Heart right ventricle (tissue), 16 donors: ENCODE data around the gene PLEKHG3. TPM values are rescaled to one million over a fixed set of nuclear protein-coding genes. Genes with fewer than 3 reads are reported as not detected.
A peak's percentile ranks its signal among the peaks of the same experiment; 100 is the strongest.

Source experiments
- ATAC-seq, 8 donors: fragments of 200-7000 bp; cut with Tn5 transposase; one replicate each; pipeline ENCODE4 v1.9.1; 2020; ENCODE audit warnings: mild to moderate bottlenecking in 8 of 8, moderate library complexity in 8 of 8, moderate number of reproducible peaks in 1 of 8
- DNase-seq, 2 donors: peaks; one replicate each; pipeline ENCODE4 v3.0.0-alpha.2; 2020
- H3K27ac ChIP-seq, 10 donors: fragments of 200-600 bp; sonication (generic) in 2 of 10; one replicate each; pipeline versions ENCODE4 v1.5.0 to v1.8.0; 2020 to 2022; ENCODE audit warnings: mild to moderate bottlenecking in 3 of 10
- H3K27me3 ChIP-seq, 7 donors: fragments of 200-600 bp; one replicate each; pipeline ENCODE4 v1.8.0; 2021 to 2022; ENCODE audit warnings: mild to moderate bottlenecking in 2 of 7
- H3K36me3 ChIP-seq, 9 donors: fragments of 200-600 bp; sonication (generic) in 1 of 9; one replicate each; pipeline versions ENCODE4 v1.5.0 to v1.8.0; 2020 to 2022; ENCODE audit warnings: mild to moderate bottlenecking in 2 of 9
- H3K4me1 ChIP-seq, 9 donors: fragments of 200-600 bp; sonication (generic) in 1 of 9; one replicate each; pipeline versions ENCODE4 v1.5.0 to v1.8.0; 2020 to 2022; ENCODE audit warnings: mild to moderate bottlenecking in 4 of 9
- H3K4me3 ChIP-seq, 10 donors: fragments of 200-600 bp; sonication (generic) in 2 of 10; one replicate each; pipeline versions ENCODE4 v1.5.0 to v1.8.0; 2020 to 2022; ENCODE audit warnings: mild to moderate bottlenecking in 7 of 10, moderate library complexity in 2 of 10
- H3K9me3 ChIP-seq, 11 donors: fragments of 200-600 bp in 10 of 11; sonication (generic) in 2 of 11; one replicate each; pipeline versions ENCODE4 v1.5.0 to v1.8.0; 2013 to 2022; ENCODE audit warnings: mild to moderate bottlenecking in 2 of 11, control low read depth in 1 of 11, moderate library complexity in 1 of 11
- CTCF ChIP-seq, 9 donors: fragments of 200-600 bp; sonication (generic) in 2 of 9; IDR thresholded peaks; one replicate each; pipeline versions ENCODE4 v1.5.0 to v1.8.0; 2021 to 2022; ENCODE audit warnings: antibody characterized with exemption in 9 of 9, mild to moderate bottlenecking in 5 of 9, moderate library complexity in 1 of 9
- WGBS, 2 donors: extraction: QIAGEN DNeasy Blood & Tissue Kit; methylation state at CpG; one replicate each; pipeline ENCODE4 v1.1.7; 2013; ENCODE audit warnings: inconsistent platforms in 1 of 2; 5-methylcytosine and 5-hydroxymethylcytosine counted together
- intact Hi-C, 10 donors: fragments of 100-400 bp; cut with DNase I; formaldehyde crosslinking; loops; one replicate each; pipeline versions ENCODE4 v1.11.1 to v1.14.2; 2022
- polyA plus RNA-seq, 2 donors: library from polyadenylated mRNA; stranded (reverse); fragments of 200-250 nt; gene quantifications; one replicate each; pipeline ENCODE4 v1.2.3, GENCODE V29; 2013
- total RNA-seq, 10 donors: library from RNA; stranded (reverse); fragmentation: NEBNext Ultra II Directional in 3 of 10; extraction: Animal tissue kit (Norgen Biotek cat#: 25700) in 3 of 10; gene quantifications; one replicate each; pipeline versions ENCODE4 v1.2.1 to v1.2.4, GENCODE V29; 2021 to 2023
- donor health status: Arrhythmogenic right ventricular cardiomyopathy.
- donor health status: ischemic (EF 13 %, LVEDD 7.1; RV severe dilation, severe dysfunction).
- donor health status: healthy with polysubstance abuse.
- donor health status: DM: no; HTN: yes; CAD: no.
- donor health status: DM: no; HTN: no; CAD: no.
- donor health status: ischemic (EF 25% LVEDD 6.9; RV normal size, moderate dysfunction).
- donor health status: ischemic (EF 25% LVEDD 5.7; RV mildly dilated, moderate dysfunction).
- donor health status: healthy.
- donor health status: DM: yes; HTN: yes; CAD: no.
- donor health status: Ischemic cardiomyopathy.
- donor health status: ischemic (EF 35%, LVEDD 5.7; RV mildly dilated, moderate dysfunction).
- donor health status: nonischemic (EF 11% LVEDD 7.7; RV severe dilation, severe dysfunction).
- donor health status: DM: yes; HTN: yes; CAD: no.
- donor health status: PGD.
- donor health status: ischemic (EF 29% LVEDD 5.4; RV normal size, mild dysfunction).
- donor health status: nonischemic (EF 23%, LVEDD 6.1; RV moderate dilation, normal function).

Gene PLEKHG3
- total and polyA plus RNA-seq, 12 donors = 5.0 to 25.5 (median 15.4) TPM

GRCh38 chr14:64718762-64719161 is 14.5 kb downstream of the PLEKHG3 start:
- H3K4me3 ChIP-seq = no peak overlapping the region
- 83 to 86% methylated on average over 7 of the region's 7 CpGs for WGBS, 2 donors
- H3K36me3 ChIP-seq = no peaks in the 10 kb centered on the region
- intact Hi-C loops = loop anchor here in 3 of 10 donors (5.0 kb wide), 2 partner anchors 34 to 36 kb away; no protein-coding TSS in a partner anchor
- peak overlapping the region in 5 of 10 donors; percentile 5 to 81 (median 51) for H3K27ac ChIP-seq
- no peaks in the 10 kb centered on the region for H3K27me3 ChIP-seq
- TF ChIP-seq CTCF (IDR thresholded peaks at IDR 0.05) = no peak
- peaks cover 15 to 93% (median 54%) of the 10 kb centered on the region in 9 donors for H3K4me1 ChIP-seq
- DNase-seq (no peak), ATAC-seq (no peak)
- peaks cover 0 to 8% (median 3%) of the 10 kb centered on the region in 11 donors for H3K9me3 ChIP-seq

- intact Hi-C loops = loop anchor here in 3 of 10 donors (5.0 kb wide), 2 partner anchors 33 to 37 kb away; no protein-coding TSS in a partner anchor
- 86 to 91% methylated on average over 7 of the region's 7 CpGs for WGBS, 2 donors
- Histone ChIP-seq H3K36me3 (no peaks in the 10 kb centered on the region), H3K27me3 (no peaks in the 10 kb centered on the region), H3K9me3 (no peaks in the 10 kb centered on the region), H3K4me3 (no peak overlapping the region), H3K27ac (peak overlapping the region in 4 of 10 donors; percentile 5 to 81 (median 32)), H3K4me1 (peaks cover 21 to 95% (median 62%) of the 10 kb centered on the region in 9 donors)
- TF ChIP-seq CTCF (IDR thresholded peaks at IDR 0.05) = no peak
- ATAC-seq (no peak), DNase-seq (no peak)
These were observed 15.4 kb downstream of the PLEKHG3 start for GRCh38 chr14:64719601-64720000.

- Histone ChIP-seq H3K27me3 (no peaks in the 10 kb centered on the region), H3K9me3 (no peaks in the 10 kb centered on the region), H3K36me3 (no peaks in the 10 kb centered on the region), H3K4me1 (peaks cover 22 to 97% (median 67%) of the 10 kb centered on the region in 9 donors), H3K4me3 (no peak overlapping the region), H3K27ac (peak overlapping the region in 4 of 10 donors; percentile 5 to 81 (median 32))
- intact Hi-C loops = loop anchor here in 1 of 10 donors (5.0 kb wide), 1 partner anchor 37 kb away; no protein-coding TSS in a partner anchor
- no peak for TF ChIP-seq CTCF (IDR thresholded peaks at IDR 0.05)
- no peak for ATAC-seq
- WGBS, 2 donors = 84 to 92% methylated on average over 7 of the region's 7 CpGs
- no peak for DNase-seq
These were observed 15.9 kb downstream of the PLEKHG3 start for GRCh38 chr14:64720131-64720576.

- peak overlapping the region in 9 of 10 donors; percentile 14 to 81 (median 66) for H3K27ac ChIP-seq
- DNase-seq (peak in 1 of 2 donors; percentile 51), ATAC-seq (peak; percentile 17 to 63 (median 46))
- H3K36me3 ChIP-seq = no peaks in the 10 kb centered on the region
- TF ChIP-seq CTCF (IDR thresholded peaks at IDR 0.05) = no peak
- H3K4me3 ChIP-seq = no peak overlapping the region
- peaks cover 31 to 99% (median 80%) of the 10 kb centered on the region in 9 donors for H3K4me1 ChIP-seq
- no peaks in the 10 kb centered on the region for H3K9me3 ChIP-seq
- intact Hi-C loops = loop anchor here in 1 of 10 donors (5.0 kb wide), 1 partner anchor 36 kb away; no protein-coding TSS in a partner anchor
- H3K27me3 ChIP-seq = no peaks in the 10 kb centered on the region
- 37 to 40% methylated on average over 5 of the region's 5 CpGs for WGBS, 2 donors
These were observed 17.2 kb downstream of the PLEKHG3 start for GRCh38 chr14:64721391-64721791.
